IMR-90 (cell line): ENCODE results near the gene WASHC1.
"Not testable (repeated sequence)": the region's sequence is repeated elsewhere in the genome, so short reads cannot be mapped to it uniquely, and the experiment has no call there.

Experiments
- CEBPB ChIP-seq: IDR thresholded peaks from 2 replicates; pipeline ENCODE4 v1.6.1; 2012; ENCODE audit warnings: low read depth, low read length, improper control_type of control experiment
- FOS ChIP-seq: fragments of 150-350 bp; IDR thresholded peaks from 2 replicates; pipeline ENCODE4 v1.6.1; 2016; ENCODE audit warnings: low read depth, low read length
- MAFK ChIP-seq: IDR thresholded peaks from 2 replicates; pipeline ENCODE4 v1.6.1; 2012; ENCODE audit warnings: low read depth, low read length, improper control_type of control experiment
- MAZ ChIP-seq: IDR thresholded peaks from 2 replicates; pipeline ENCODE4 v1.6.1; 2012; ENCODE audit warnings: low read depth, mild to moderate bottlenecking, low read length, improper control_type of control experiment, moderate library complexity, borderline replicate concordance
- MXI1 ChIP-seq: IDR thresholded peaks from 2 replicates; pipeline ENCODE4 v1.6.1; 2012; ENCODE audit warnings: low read depth, mild to moderate bottlenecking, low read length, moderate library complexity, borderline replicate concordance
- POLR2A ChIP-seq: IDR thresholded peaks from 2 replicates; pipeline ENCODE4 v1.6.1; 2012; ENCODE audit warnings: mild to moderate bottlenecking, low read depth, low read length
- RAD21 ChIP-seq: IDR thresholded peaks from 2 replicates; pipeline ENCODE4 v1.6.1; 2012; ENCODE audit warnings: low read length, improper control_type of control experiment
- SMC3 ChIP-seq: fragments of 150-350 bp; IDR thresholded peaks from 2 replicates; pipeline ENCODE4 v1.6.1; 2016; ENCODE audit warnings: low read depth, mild to moderate bottlenecking, antibody characterized with exemption, low read length, moderate library complexity
- TF ChIP-seq, protein P1 (sequence below): conservative IDR thresholded peaks from 2 replicates; pipeline ENCODE4 v1.5.1; 2012; ENCODE audit warnings: mild to moderate bottlenecking, low read depth, low read length, improper control_type of control experiment
- TF ChIP-seq, protein P2 (sequence below): fragments of 150-350 bp; IDR thresholded peaks from 2 replicates; pipeline ENCODE4 v1.6.1; 2017; ENCODE audit warnings: mild to moderate bottlenecking, antibody characterized with exemption, low read length, low read depth
- TF ChIP-seq, protein P3 (sequence below): fragments of 150-350 bp; IDR thresholded peaks from 2 replicates; pipeline ENCODE4 v1.6.1; 2016; ENCODE audit warnings: low read depth, mild to moderate bottlenecking, low read length, moderate library complexity, borderline replicate concordance

DNA sequence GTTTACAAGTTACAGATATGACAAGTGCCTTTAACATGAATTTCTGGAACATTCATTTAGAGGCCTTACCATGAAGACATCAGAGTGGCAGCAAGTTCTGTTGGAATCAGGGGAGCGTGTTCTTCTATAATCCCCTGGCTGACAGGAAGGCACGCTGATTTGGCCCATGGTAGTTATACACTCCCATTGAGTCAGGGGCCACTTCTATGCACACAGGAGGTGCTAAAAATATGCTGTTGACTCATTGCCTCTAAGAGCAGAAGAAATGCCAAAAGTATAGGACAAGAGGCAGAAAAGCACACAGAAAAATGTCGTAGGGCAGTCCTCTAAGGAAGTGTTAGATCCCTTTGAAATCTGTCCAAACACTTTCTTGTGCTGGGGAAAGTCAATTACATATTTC is 49.1 kb upstream of the WASHC1 start:
- TF ChIP-seq, protein P1, sequence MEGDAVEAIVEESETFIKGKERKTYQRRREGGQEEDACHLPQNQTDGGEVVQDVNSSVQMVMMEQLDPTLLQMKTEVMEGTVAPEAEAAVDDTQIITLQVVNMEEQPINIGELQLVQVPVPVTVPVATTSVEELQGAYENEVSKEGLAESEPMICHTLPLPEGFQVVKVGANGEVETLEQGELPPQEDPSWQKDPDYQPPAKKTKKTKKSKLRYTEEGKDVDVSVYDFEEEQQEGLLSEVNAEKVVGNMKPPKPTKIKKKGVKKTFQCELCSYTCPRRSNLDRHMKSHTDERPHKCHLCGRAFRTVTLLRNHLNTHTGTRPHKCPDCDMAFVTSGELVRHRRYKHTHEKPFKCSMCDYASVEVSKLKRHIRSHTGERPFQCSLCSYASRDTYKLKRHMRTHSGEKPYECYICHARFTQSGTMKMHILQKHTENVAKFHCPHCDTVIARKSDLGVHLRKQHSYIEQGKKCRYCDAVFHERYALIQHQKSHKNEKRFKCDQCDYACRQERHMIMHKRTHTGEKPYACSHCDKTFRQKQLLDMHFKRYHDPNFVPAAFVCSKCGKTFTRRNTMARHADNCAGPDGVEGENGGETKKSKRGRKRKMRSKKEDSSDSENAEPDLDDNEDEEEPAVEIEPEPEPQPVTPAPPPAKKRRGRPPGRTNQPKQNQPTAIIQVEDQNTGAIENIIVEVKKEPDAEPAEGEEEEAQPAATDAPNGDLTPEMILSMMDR, result not testable (repeated sequence)
- TF ChIP-seq POLR2A, MAFK, CEBPB, MXI1, FOS, SMC3, RAD21, MAZ: not testable (repeated sequence)
- TF ChIP-seq, protein P2, sequence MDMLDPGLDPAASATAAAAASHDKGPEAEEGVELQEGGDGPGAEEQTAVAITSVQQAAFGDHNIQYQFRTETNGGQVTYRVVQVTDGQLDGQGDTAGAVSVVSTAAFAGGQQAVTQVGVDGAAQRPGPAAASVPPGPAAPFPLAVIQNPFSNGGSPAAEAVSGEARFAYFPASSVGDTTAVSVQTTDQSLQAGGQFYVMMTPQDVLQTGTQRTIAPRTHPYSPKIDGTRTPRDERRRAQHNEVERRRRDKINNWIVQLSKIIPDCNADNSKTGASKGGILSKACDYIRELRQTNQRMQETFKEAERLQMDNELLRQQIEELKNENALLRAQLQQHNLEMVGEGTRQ, result not testable (repeated sequence)
- TF ChIP-seq, protein P3, sequence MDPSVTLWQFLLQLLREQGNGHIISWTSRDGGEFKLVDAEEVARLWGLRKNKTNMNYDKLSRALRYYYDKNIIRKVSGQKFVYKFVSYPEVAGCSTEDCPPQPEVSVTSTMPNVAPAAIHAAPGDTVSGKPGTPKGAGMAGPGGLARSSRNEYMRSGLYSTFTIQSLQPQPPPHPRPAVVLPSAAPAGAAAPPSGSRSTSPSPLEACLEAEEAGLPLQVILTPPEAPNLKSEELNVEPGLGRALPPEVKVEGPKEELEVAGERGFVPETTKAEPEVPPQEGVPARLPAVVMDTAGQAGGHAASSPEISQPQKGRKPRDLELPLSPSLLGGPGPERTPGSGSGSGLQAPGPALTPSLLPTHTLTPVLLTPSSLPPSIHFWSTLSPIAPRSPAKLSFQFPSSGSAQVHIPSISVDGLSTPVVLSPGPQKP, result not testable (repeated sequence)
